GM23338 (cell line): Measurements from ENCODE around the gene MED13L. TPM values are rescaled to one million over a fixed set of nuclear protein-coding genes. Genes with fewer than 3 reads are reported as not detected.

Experiments
- ATAC-seq: fragments of 200-7000 bp; cut with Tn5 transposase; 3 replicates; pipeline ENCODE4 v1.9.1; 2020
- DNase-seq: peaks from one replicate; pipeline ENCODE4 v3.0.0-alpha.2; 2015; ENCODE audit warnings: low spot score
- H2AFZ ChIP-seq: fragments of 200-600 bp; sonication (generic); 2 replicates; pipeline ENCODE4 v1.8.0; 2016; ENCODE audit warnings: antibody characterized with exemption, mild to moderate bottlenecking, moderate library complexity
- H3F3A ChIP-seq: fragments of 200-600 bp; sonication (generic); replicated peaks from 2 replicates; pipeline ENCODE4 v1.8.0; 2017; ENCODE audit warnings: antibody characterized with exemption, mixed run types, low read depth
- H3K27ac ChIP-seq: fragments of 200-600 bp; sonication (generic); 2 replicates; pipeline ENCODE4 v1.6.1; 2016; ENCODE audit warnings: low read depth
- H3K27me3 ChIP-seq: fragments of 200-600 bp; sonication (generic); 2 replicates; pipeline ENCODE4 v1.8.0; 2016; ENCODE audit warnings: mild to moderate bottlenecking, mixed run types, moderate library complexity; ENCODE audit not compliant: insufficient read depth
- H3K36me3 ChIP-seq: fragments of 200-600 bp; sonication (generic); 2 replicates; pipeline ENCODE4 v1.8.0; 2016; ENCODE audit warnings: mild to moderate bottlenecking; ENCODE audit not compliant: insufficient read depth
- H3K4me1 ChIP-seq: fragments of 200-600 bp; sonication (generic); 2 replicates; pipeline ENCODE4 v1.8.0; 2016; ENCODE audit warnings: mild to moderate bottlenecking, moderate library complexity; ENCODE audit not compliant: insufficient read depth
- H3K4me2 ChIP-seq: fragments of 200-600 bp; sonication (generic); 2 replicates; pipeline ENCODE4 v1.7.1; 2017; ENCODE audit warnings: mixed run types
- H3K4me3 ChIP-seq: fragments of 200-600 bp; sonication (generic); 2 replicates; pipeline ENCODE4 v1.6.1; 2016; ENCODE audit warnings: mixed run types
- H3K79me2 ChIP-seq: fragments of 200-600 bp; sonication (generic); replicated peaks from 2 replicates; pipeline ENCODE4 v1.8.0; 2017; ENCODE audit warnings: mild to moderate bottlenecking; ENCODE audit not compliant: insufficient read depth
- H3K9me2 ChIP-seq: fragments of 200-600 bp; sonication (generic); 2 replicates; pipeline ENCODE4 v1.8.0; 2017; ENCODE audit not compliant: insufficient read depth
- H4K20me1 ChIP-seq: fragments of 200-600 bp; sonication (generic); replicated peaks from 2 replicates; pipeline ENCODE4 v1.8.0; 2017; ENCODE audit warnings: mild to moderate bottlenecking; ENCODE audit not compliant: insufficient read depth
- H3K27ac Mint-ChIP-seq: 2 replicates; pipeline ENCODE4 v1.8.0; 2020; ENCODE audit warnings: inconsistent platforms, mild to moderate bottlenecking, moderate library complexity, mixed read lengths
- H3K27me3 Mint-ChIP-seq: 3 replicates; pipeline ENCODE4 v1.8.0; 2022; ENCODE audit warnings: low read depth, mild to moderate bottlenecking, moderate library complexity, mixed read lengths, inconsistent platforms; ENCODE audit not compliant: insufficient read depth, poor library complexity
- H3K36me3 Mint-ChIP-seq: 3 replicates; pipeline ENCODE4 v1.8.0; 2021; ENCODE audit warnings: low read depth, mild to moderate bottlenecking, inconsistent platforms, moderate library complexity, mixed read lengths
- H3K4me1 Mint-ChIP-seq: 3 replicates; pipeline ENCODE4 v1.8.0; 2020; ENCODE audit warnings: mild to moderate bottlenecking, inconsistent platforms, mixed read lengths
- H3K4me3 Mint-ChIP-seq: 3 replicates; pipeline ENCODE4 v1.8.0; 2021; ENCODE audit warnings: moderate library complexity, mild to moderate bottlenecking, inconsistent platforms, mixed read lengths
- H3K9me3 Mint-ChIP-seq: 3 replicates; pipeline ENCODE4 v1.8.0; 2020; ENCODE audit warnings: moderate library complexity, mild to moderate bottlenecking, inconsistent platforms, mixed read lengths
- CREB1 ChIP-seq: fragments of 250-450 bp; sonication (Bioruptor Pico); IDR thresholded peaks from 2 replicates; pipeline ENCODE4 v1.5.0; 2020; ENCODE audit warnings: low read depth, mild to moderate bottlenecking, moderate library complexity
- CTCF ChIP-seq, 2 experiments: fragments of 200-600 bp in 1 of 2; sonication (generic) in 1 of 2; conservative IDR thresholded peaks; 2 replicates each; pipeline versions ENCODE4 v1.5.1 to v1.6.1; 2016 to 2017; ENCODE audit warnings: antibody characterized with exemption in 2 of 2, low read depth in 2 of 2, mild to moderate bottlenecking in 2 of 2, moderate library complexity in 1 of 2
- EZH2phosphoT487 ChIP-seq: fragments of 200-600 bp; sonication (generic); IDR thresholded peaks from one replicate; pipeline ENCODE4 v1.8.1; 2018; ENCODE audit warnings: antibody characterized with exemption; ENCODE audit not compliant: unreplicated experiment
- JUNB ChIP-seq: IDR thresholded peaks from one replicate; pipeline ENCODE4 v1.6.1; 2016; ENCODE audit warnings: antibody characterized with exemption; ENCODE audit not compliant: unreplicated experiment
- NANOG ChIP-seq: IDR thresholded peaks from 2 replicates; pipeline ENCODE4 v1.6.1; 2016; ENCODE audit warnings: antibody characterized with exemption, borderline replicate concordance
- POLR2AphosphoS5 ChIP-seq: IDR thresholded peaks from 2 replicates; pipeline ENCODE4 v1.6.1; 2016; ENCODE audit warnings: antibody characterized with exemption, low read depth
- REST ChIP-seq: IDR thresholded peaks from one replicate; pipeline ENCODE4 v1.6.1; 2018; ENCODE audit warnings: antibody characterized with exemption; ENCODE audit not compliant: unreplicated experiment
- STAT1 ChIP-seq: IDR thresholded peaks from one replicate; pipeline ENCODE4 v1.6.1; 2016; ENCODE audit warnings: antibody characterized with exemption; ENCODE audit not compliant: unreplicated experiment
- ZNF114 ChIP-seq: fragments of 250-450 bp; sonication (Bioruptor Pico); IDR thresholded peaks from 2 replicates; pipeline ENCODE4 v1.5.0; 2020; ENCODE audit warnings: mild to moderate bottlenecking, moderate library complexity
- ZNF331 ChIP-seq: fragments of 250-450 bp; sonication (Bioruptor Pico); IDR thresholded peaks from 2 replicates; pipeline ENCODE4 v1.5.0; 2020; ENCODE audit warnings: low read depth, mild to moderate bottlenecking, moderate library complexity
- polyA plus RNA-seq: library from polyadenylated mRNA; unstranded; fragments of >200 nt; fragmentation: Nextera tagmentation; extraction: Ambion mirVana; gene quantifications from 2 replicates; pipeline ENCODE4 v1.2.1, GENCODE V29; 2016
- total RNA-seq: library from RNA; depleted of rRNA; stranded (reverse); fragments of >200 nt; shearing (Covaris generic); gene quantifications from 2 replicates; pipeline ENCODE4 v1.2.3, GENCODE V29; 2014
- TF ChIP-seq, protein P1 (sequence below): fragments of 250-450 bp; sonication (Bioruptor Pico); IDR thresholded peaks from 2 replicates; pipeline ENCODE4 v1.5.0; 2020; ENCODE audit warnings: mild to moderate bottlenecking, moderate library complexity

Gene MED13L
- total and polyA plus RNA-seq, 2 experiments from 2014 or later: 20.9 to 73.6 TPM

GRCh38 chr12:116200812-116201211, 76.7 kb downstream of the MED13L start (continued):
- TF ChIP-seq CTCF (conservative IDR thresholded peaks at IDR 0.05; ENCODE audit: low read depth in 2 of 2) (no peak), NANOG (no peak)

DNA sequence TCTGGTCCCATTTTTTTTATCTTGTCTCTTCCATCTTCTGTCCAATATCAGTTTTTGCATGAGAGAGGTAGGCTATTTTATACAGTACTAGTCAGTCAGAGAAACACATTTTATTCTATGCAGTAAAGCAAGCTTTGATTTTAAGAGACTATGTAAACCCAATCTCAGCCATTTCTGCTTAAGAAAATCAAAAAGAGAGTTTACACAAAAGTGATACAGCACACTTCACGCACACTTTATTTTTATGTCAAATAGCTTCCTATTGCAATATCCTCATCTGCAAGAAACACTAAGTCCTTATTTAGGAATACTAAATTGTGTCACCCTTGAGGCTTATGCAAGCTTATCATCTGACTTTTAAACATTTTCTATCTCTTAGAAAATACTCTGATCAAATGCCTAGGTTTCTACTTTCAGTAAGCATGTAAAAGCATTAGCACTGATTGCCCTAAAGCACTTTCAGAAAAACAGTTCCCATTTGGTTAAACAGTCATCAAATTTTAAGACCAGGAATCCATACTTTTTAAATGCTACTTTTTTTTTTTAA, 78.3 kb downstream of the MED13L start:
- DNase-seq: no peak
- TF ChIP-seq, protein P1, sequence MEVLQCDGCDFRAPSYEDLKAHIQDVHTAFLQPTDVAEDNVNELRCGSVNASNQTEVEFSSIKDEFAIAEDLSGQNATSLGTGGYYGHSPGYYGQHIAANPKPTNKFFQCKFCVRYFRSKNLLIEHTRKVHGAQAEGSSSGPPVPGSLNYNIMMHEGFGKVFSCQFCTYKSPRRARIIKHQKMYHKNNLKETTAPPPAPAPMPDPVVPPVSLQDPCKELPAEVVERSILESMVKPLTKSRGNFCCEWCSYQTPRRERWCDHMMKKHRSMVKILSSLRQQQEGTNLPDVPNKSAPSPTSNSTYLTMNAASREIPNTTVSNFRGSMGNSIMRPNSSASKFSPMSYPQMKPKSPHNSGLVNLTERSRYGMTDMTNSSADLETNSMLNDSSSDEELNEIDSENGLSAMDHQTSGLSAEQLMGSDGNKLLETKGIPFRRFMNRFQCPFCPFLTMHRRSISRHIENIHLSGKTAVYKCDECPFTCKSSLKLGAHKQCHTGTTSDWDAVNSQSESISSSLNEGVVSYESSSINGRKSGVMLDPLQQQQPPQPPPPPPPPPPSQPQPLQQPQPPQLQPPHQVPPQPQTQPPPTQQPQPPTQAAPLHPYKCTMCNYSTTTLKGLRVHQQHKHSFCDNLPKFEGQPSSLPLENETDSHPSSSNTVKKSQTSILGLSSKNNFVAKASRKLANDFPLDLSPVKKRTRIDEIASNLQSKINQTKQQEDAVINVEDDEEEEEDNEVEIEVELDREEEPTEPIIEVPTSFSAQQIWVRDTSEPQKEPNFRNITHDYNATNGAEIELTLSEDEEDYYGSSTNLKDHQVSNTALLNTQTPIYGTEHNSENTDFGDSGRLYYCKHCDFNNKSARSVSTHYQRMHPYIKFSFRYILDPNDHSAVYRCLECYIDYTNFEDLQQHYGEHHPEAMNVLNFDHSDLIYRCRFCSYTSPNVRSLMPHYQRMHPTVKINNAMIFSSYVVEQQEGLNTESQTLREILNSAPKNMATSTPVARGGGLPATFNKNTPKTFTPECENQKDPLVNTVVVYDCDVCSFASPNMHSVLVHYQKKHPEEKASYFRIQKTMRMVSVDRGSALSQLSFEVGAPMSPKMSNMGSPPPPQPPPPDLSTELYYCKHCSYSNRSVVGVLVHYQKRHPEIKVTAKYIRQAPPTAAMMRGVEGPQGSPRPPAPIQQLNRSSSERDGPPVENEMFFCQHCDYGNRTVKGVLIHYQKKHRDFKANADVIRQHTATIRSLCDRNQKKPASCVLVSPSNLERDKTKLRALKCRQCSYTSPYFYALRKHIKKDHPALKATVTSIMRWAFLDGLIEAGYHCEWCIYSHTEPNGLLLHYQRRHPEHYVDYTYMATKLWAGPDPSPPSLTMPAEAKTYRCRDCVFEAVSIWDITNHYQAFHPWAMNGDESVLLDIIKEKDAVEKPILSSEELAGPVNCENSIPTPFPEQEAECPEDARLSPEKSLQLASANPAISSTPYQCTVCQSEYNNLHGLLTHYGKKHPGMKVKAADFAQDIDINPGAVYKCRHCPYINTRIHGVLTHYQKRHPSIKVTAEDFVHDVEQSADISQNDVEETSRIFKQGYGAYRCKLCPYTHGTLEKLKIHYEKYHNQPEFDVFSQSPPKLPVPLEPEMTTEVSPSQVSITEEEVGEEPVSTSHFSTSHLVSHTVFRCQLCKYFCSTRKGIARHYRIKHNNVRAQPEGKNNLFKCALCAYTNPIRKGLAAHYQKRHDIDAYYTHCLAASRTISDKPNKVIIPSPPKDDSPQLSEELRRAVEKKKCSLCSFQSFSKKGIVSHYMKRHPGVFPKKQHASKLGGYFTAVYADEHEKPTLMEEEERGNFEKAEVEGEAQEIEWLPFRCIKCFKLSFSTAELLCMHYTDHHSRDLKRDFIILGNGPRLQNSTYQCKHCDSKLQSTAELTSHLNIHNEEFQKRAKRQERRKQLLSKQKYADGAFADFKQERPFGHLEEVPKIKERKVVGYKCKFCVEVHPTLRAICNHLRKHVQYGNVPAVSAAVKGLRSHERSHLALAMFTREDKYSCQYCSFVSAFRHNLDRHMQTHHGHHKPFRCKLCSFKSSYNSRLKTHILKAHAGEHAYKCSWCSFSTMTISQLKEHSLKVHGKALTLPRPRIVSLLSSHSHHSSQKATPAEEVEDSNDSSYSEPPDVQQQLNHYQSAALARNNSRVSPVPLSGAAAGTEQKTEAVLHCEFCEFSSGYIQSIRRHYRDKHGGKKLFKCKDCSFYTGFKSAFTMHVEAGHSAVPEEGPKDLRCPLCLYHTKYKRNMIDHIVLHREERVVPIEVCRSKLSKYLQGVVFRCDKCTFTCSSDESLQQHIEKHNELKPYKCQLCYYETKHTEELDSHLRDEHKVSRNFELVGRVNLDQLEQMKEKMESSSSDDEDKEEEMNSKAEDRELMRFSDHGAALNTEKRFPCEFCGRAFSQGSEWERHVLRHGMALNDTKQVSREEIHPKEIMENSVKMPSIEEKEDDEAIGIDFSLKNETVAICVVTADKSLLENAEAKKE (CRISPR knock-in tag): no peak
- no peak for TF ChIP-seq EZH2phosphoT487
- no peak for TF ChIP-seq ZNF114 (CRISPR knock-in tag)
- no peak for TF ChIP-seq POLR2AphosphoS5
- TF ChIP-seq STAT1: no peak
- TF ChIP-seq REST: no peak
- no peak for TF ChIP-seq ZNF331
- no peak for TF ChIP-seq CREB1 (CRISPR knock-in tag)
- no peak for TF ChIP-seq CTCF (conservative IDR thresholded peaks at IDR 0.05; ENCODE audit: low read depth in 2 of 2)
- TF ChIP-seq JUNB: no peak

More for the DNA sequence above, 78.3 kb downstream of the MED13L start:
- ATAC-seq: no peak
- H2AFZ ChIP-seq: no peak overlapping the region
- H3K4me3 ChIP-seq: no peak overlapping the region
- no peak overlapping the region for H3K4me3 Mint-ChIP-seq
- H3K4me1 ChIP-seq: peaks cover 13% of the 10 kb centered on the region
- H3K27ac Mint-ChIP-seq: no peak overlapping the region
- no peaks in the 10 kb centered on the region for H3K36me3 ChIP-seq
- H3K79me2 ChIP-seq: peaks cover 95% of the 10 kb centered on the region
- H3K36me3 Mint-ChIP-seq: no peaks in the 10 kb centered on the region
- H3K4me1 Mint-ChIP-seq: peaks cover 19% of the 10 kb centered on the region
- no peaks in the 10 kb centered on the region for H3K27me3 ChIP-seq
- H4K20me1 ChIP-seq: 0 out of 2 replicates have a peak, but pooled peaks cover 3% of the 10 kb centered on the region
- H3K27ac ChIP-seq: no peak overlapping the region
- H3K4me2 ChIP-seq: no peak overlapping the region
- no peaks in the 10 kb centered on the region for H3F3A ChIP-seq
- H3K9me3 Mint-ChIP-seq: no peaks in the 10 kb centered on the region
- no peaks in the 10 kb centered on the region for H3K27me3 Mint-ChIP-seq
- H3K9me2 ChIP-seq: no peaks in the 10 kb centered on the region
